ENCODE results near the gene ZNF692. TPM values are rescaled to one million over a fixed set of nuclear protein-coding genes. Genes with fewer than 3 reads are reported as not detected.
"Not testable (repeated sequence)": the region's sequence is repeated elsewhere in the genome, so short reads cannot be mapped to it uniquely, and the experiment has no call there.

The ZNF692 gene
- total RNA-seq, 4 donors from 2014 or later: 21.2 to 43.5 (median 29.2) TPM

GRCh38 chr1:248885646-248886045, 26.8 kb upstream of the ZNF692 start:
- no peaks in the 10 kb centered on the region for H3K9me3 ChIP-seq
- no peaks in the 10 kb centered on the region for H3K4me1 ChIP-seq
- H3K4me3 ChIP-seq: no peak overlapping the region
- intact Hi-C loops (cut with DNase I; ENCODE audit: low total_unique reads): no loop called here
- H3K27ac ChIP-seq: no peak overlapping the region
- H3K36me3 ChIP-seq: no peaks in the 10 kb centered on the region
- DNase-seq: no peak
- H3K27me3 ChIP-seq: no peaks in the 10 kb centered on the region
- TF ChIP-seq POLR2A (IDR thresholded peaks at IDR 0.05) (no peak), CTCF (IDR thresholded peaks at IDR 0.05) (no peak)

DNA sequence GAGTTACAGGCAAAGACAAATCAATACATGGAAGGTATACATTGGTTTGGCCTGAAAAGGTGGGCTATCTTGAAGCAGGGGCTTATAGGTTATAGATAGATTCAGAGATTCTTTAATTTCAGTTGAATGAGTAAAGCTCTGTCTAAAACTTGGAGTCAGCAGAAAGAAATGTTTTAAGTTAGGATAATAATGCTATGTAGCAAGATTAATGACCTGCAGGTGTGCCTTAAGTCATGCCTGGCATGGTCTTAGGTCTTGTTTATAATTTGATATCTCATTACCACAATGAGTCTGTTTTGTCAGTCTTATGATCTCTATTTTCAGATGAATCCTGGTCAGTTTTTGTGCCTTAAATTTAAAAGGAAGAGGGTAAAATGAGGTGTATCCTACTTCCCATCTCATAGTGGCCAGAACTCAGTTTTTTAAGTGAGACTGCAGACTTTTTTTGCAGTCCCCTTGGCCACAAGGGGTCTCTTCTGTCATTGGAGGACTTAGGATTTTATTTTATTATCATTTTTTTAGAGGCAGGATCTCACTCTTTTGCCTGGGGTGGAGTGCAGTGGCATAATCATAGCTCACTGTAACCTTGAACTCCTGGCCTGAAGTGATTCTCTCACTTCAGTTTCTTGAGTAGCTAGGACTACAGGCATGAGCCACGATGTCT, 25.9 kb upstream of the ZNF692 start:
- Histone ChIP-seq H3K4me3 (no peak overlapping the region), H3K4me1 (no peaks in the 10 kb centered on the region), H3K9me3 (no peaks in the 10 kb centered on the region), H3K27ac (no peak overlapping the region), H3K36me3 (no peaks in the 10 kb centered on the region), H3K27me3 (no peaks in the 10 kb centered on the region)
- DNase-seq: no peak
- no peak for TF ChIP-seq CTCF (IDR thresholded peaks at IDR 0.05)
- no peak for TF ChIP-seq POLR2A (IDR thresholded peaks at IDR 0.05)
- intact Hi-C loops (cut with DNase I; ENCODE audit: low total_unique reads): no loop called here

GRCh38 chr1:248882427-248882826, 23.5 kb upstream of the ZNF692 start:
- DNase-seq; H3K4me1 ChIP-seq; H3K27ac ChIP-seq; H3K4me3 ChIP-seq; H3K9me3 ChIP-seq; intact Hi-C loops (cut with DNase I; ENCODE audit: low total_unique reads); H3K36me3 ChIP-seq; H3K27me3 ChIP-seq: not testable (repeated sequence)

DNA sequence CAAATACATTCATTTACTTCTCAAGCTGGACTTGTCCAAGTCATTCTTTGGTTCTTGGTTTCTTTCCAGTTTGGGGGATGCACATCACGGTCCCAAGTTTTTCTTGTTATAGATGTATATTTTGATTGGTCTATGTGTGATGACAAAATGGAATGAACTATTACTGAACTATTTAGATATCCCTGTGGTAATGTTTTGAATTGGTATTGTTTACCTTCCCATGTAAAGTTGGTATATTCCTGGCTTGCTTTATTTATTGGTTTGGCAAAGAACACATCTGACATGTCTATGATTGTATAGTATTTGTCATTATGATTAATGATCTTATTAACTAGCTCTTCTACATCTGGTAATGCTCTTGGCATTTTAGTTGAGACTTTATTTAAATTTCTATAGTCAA, 22.4 kb upstream of the ZNF692 start:
- Histone ChIP-seq H3K36me3 (no peaks in the 10 kb centered on the region), H3K9me3 (no peaks in the 10 kb centered on the region), H3K27ac (no peak overlapping the region), H3K4me3 (no peak overlapping the region), H3K4me1 (no peaks in the 10 kb centered on the region), H3K27me3 (no peaks in the 10 kb centered on the region)
- TF ChIP-seq CTCF (IDR thresholded peaks at IDR 0.05) (no peak), POLR2A (IDR thresholded peaks at IDR 0.05) (no peak)
- no peak for DNase-seq
- intact Hi-C loops (cut with DNase I; ENCODE audit: low total_unique reads): no loop called here

DNA sequence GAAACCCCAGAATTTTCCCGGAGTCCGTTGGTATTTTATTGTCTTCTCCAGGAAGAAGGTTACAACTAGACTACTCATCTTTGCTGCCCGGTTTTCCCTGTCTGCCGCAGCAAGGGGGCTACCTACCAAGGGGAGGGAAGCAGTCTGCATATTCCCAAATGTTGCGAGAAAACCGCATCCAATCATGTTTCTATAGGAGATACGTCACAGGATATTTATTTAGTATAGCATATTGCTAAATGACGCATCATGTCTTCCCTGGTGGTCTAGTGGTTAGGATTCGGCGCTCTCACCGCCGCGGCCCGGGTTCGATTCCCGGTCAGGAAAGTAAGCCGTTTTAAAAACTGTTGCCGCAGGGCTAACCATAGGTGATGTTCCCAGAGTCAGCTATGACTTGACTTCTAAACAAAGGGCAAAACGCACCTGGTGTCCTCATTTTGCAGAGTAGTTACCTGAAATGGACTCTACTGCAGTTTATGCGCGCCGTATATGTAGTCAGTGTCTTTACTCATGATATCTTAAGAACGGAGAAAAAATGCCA, 15.2 kb upstream of the ZNF692 start:
- no peak for TF ChIP-seq CTCF (IDR thresholded peaks at IDR 0.05)
- TF ChIP-seq POLR2A (IDR thresholded peaks at IDR 0.05): no peak
- H3K27me3 ChIP-seq: no peaks in the 10 kb centered on the region
- H3K9me3 ChIP-seq: no peaks in the 10 kb centered on the region
- H3K27ac ChIP-seq: peak overlapping the region; percentile 97
- no peaks in the 10 kb centered on the region for H3K36me3 ChIP-seq
- H3K4me3 ChIP-seq: peak overlapping the region; percentile 71 to 81
- peak; percentile 80 to 88 for DNase-seq
- intact Hi-C loops (cut with DNase I; ENCODE audit: low total_unique reads): no loop called here
- H3K4me1 ChIP-seq: no peaks in the 10 kb centered on the region
